Loucy (cell line): ENCODE data around the gene TBC1D22A.

Source experiments
- H2AFZ ChIP-seq: fragments of 200-600 bp; sonication (generic); 2 replicates; pipeline ENCODE4 v1.6.0; 2016; ENCODE audit warnings: antibody characterized with exemption, mild to moderate bottlenecking, low read length, moderate library complexity
- H3F3A ChIP-seq: fragments of 200-600 bp; 2 replicates; pipeline ENCODE4 v1.6.0; 2016; ENCODE audit warnings: antibody characterized with exemption, low read depth, mild to moderate bottlenecking
- H3K27me3 ChIP-seq: fragments of 200-600 bp; sonication (generic); 2 replicates; pipeline ENCODE4 v1.6.1; 2014; ENCODE audit warnings: low read length, mild to moderate bottlenecking; ENCODE audit not compliant: insufficient read depth, poor library complexity, severe bottlenecking
- H3K36me3 ChIP-seq: fragments of 200-600 bp; sonication (generic); 2 replicates; pipeline ENCODE4 v1.6.1; 2016; ENCODE audit warnings: low read length; ENCODE audit not compliant: insufficient read depth
- H3K4me1 ChIP-seq: fragments of 200-600 bp; sonication (generic); 2 replicates; pipeline ENCODE4 v1.5.1; 2014; ENCODE audit warnings: low read length, mild to moderate bottlenecking; ENCODE audit not compliant: insufficient read depth, poor library complexity, severe bottlenecking
- H3K4me2 ChIP-seq: fragments of 200-600 bp; sonication (generic); 2 replicates; pipeline ENCODE4 v1.6.0; 2014; ENCODE audit warnings: antibody characterized with exemption, low read length, low read depth, mild to moderate bottlenecking; ENCODE audit not compliant: poor library complexity, severe bottlenecking
- H3K4me3 ChIP-seq: fragments of 200-600 bp; sonication (generic); 2 replicates; pipeline ENCODE4 v1.5.1; 2014; ENCODE audit warnings: low read length, mild to moderate bottlenecking, mixed read lengths; ENCODE audit not compliant: poor library complexity, severe bottlenecking
- H3K79me2 ChIP-seq: fragments of 200-600 bp; sonication (generic); 2 replicates; pipeline ENCODE4 v1.6.1; 2014; ENCODE audit warnings: low read length; ENCODE audit not compliant: insufficient read depth
- H3K9ac ChIP-seq: fragments of 200-600 bp; sonication (generic); 2 replicates; pipeline ENCODE4 v1.6.0; 2014; ENCODE audit warnings: mild to moderate bottlenecking, low read depth, low read length, moderate library complexity; ENCODE audit not compliant: poor library complexity, severe bottlenecking
- H3K9me2 ChIP-seq: fragments of 200-600 bp; sonication (generic); replicated peaks from 2 replicates; pipeline ENCODE4 v1.6.1; 2016; ENCODE audit warnings: low read depth, low read length, mixed read lengths
- H3K9me3 ChIP-seq: fragments of 200-600 bp; sonication (generic); 2 replicates; pipeline ENCODE4 v1.6.1; 2014; ENCODE audit warnings: mild to moderate bottlenecking, antibody characterized with exemption, low read length, low read depth; ENCODE audit not compliant: insufficient read depth
- H4K20me1 ChIP-seq: fragments of 200-600 bp; sonication (generic); 2 replicates; pipeline ENCODE4 v1.6.0; 2014; ENCODE audit warnings: antibody characterized with exemption, low read length, mild to moderate bottlenecking; ENCODE audit not compliant: insufficient read depth, poor library complexity, severe bottlenecking
- EZH2phosphoT487 ChIP-seq: fragments of 200-600 bp; IDR thresholded peaks from 2 replicates; pipeline ENCODE4 v1.6.1; 2018; ENCODE audit warnings: antibody characterized with exemption, mild to moderate bottlenecking, moderate library complexity, borderline replicate concordance
- TF ChIP-seq, protein P1 (sequence below): fragments of 200-600 bp; sonication (generic); conservative IDR thresholded peaks from 2 replicates; pipeline ENCODE4 v1.5.1; 2014; ENCODE audit warnings: mild to moderate bottlenecking, antibody characterized with exemption, low read length

The TBC1D22A gene

DNA sequence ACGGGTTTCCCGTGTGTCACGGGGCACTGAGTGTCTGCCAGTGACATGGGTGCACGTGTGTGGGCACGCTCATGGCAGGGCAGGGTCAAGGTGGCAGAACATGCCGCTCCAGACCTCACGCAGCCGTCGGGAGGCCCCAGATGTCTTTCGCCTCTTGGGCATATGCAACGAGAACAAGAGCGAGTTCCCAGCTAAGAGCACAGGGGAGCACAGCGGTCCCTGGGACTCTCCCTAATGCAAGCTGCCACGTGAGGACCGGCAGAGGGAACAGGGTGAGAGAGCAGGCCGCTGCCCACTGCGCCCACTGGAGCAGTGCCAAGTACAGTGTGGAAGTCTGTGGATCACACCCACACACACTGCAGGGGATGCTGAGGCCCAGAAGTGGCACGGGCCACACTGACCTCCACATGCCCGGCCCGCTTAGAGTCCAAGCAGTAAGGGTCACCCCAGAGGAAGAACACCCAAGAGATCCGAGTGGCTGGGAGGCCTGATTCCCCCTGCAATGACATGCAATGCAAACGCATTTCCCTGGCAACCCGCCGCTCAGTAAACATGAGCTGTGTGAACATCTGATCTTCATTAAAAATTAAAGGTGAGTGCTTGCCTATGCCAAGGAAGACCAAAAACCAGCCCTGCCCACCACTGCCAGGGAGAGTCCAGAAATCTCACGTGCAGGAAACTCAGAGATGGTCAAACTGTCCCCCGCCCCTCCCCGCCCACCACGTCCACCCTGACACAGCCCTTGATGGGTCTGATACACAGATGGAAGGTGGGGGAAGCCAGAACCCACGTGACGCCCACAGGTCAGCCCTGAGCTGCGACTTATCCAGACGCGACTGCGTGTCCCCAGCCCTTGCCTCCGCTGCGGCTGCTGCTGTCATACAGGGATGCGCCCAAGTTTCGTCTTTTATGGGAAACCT lies 36.1 kb upstream of the TBC1D22A start:
- Histone ChIP-seq H3F3A (no peaks in the 10 kb centered on the region), H3K4me1 (no peaks in the 10 kb centered on the region), H3K9ac (no peak overlapping the region), H3K9me3 (no peaks in the 10 kb centered on the region), H3K27me3 (no peaks in the 10 kb centered on the region), H2AFZ (no peak overlapping the region), H3K36me3 (peaks cover 9% of the 10 kb centered on the region; the same call in 1 of the 2 replicates), H3K9me2 (no peaks in the 10 kb centered on the region), H3K4me2 (no peak overlapping the region), H3K4me3 (no peak overlapping the region), H3K79me2 (peaks cover 64% of the 10 kb centered on the region), H4K20me1 (peaks cover 20% of the 10 kb centered on the region)
- TF ChIP-seq, protein P1, sequence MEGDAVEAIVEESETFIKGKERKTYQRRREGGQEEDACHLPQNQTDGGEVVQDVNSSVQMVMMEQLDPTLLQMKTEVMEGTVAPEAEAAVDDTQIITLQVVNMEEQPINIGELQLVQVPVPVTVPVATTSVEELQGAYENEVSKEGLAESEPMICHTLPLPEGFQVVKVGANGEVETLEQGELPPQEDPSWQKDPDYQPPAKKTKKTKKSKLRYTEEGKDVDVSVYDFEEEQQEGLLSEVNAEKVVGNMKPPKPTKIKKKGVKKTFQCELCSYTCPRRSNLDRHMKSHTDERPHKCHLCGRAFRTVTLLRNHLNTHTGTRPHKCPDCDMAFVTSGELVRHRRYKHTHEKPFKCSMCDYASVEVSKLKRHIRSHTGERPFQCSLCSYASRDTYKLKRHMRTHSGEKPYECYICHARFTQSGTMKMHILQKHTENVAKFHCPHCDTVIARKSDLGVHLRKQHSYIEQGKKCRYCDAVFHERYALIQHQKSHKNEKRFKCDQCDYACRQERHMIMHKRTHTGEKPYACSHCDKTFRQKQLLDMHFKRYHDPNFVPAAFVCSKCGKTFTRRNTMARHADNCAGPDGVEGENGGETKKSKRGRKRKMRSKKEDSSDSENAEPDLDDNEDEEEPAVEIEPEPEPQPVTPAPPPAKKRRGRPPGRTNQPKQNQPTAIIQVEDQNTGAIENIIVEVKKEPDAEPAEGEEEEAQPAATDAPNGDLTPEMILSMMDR = no peak
- TF ChIP-seq EZH2phosphoT487 = no peak

DNA sequence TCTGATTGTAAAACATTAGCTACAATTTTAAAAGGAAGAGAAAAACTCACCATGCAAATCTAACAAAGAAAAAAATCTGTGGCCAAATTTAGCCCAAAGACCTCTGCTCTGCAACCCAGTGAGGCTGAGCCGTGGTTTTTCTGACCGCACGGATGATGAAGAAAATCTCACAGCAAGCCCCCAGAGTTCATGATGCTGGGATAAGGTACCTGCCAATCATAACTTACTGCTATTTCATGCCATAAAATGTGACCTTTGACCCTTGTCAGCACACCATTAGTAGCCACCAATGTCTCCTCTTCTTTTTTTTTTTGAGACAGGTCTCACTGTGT lies 35.5 kb upstream of the TBC1D22A start:
- Histone ChIP-seq H3K9ac (no peak overlapping the region), H3K4me2 (no peak overlapping the region), H4K20me1 (peaks cover 26% of the 10 kb centered on the region), H3K9me3 (no peaks in the 10 kb centered on the region), H3K4me3 (no peak overlapping the region), H2AFZ (no peak overlapping the region), H3K36me3 (peaks cover 9% of the 10 kb centered on the region; the same call in 1 of the 2 replicates), H3K27me3 (no peaks in the 10 kb centered on the region), H3K4me1 (peaks cover 5% of the 10 kb centered on the region), H3K9me2 (no peaks in the 10 kb centered on the region), H3K79me2 (peaks cover 70% of the 10 kb centered on the region), H3F3A (no peaks in the 10 kb centered on the region)
- TF ChIP-seq, protein P1 = no peak
- TF ChIP-seq EZH2phosphoT487 = no peak

DNA sequence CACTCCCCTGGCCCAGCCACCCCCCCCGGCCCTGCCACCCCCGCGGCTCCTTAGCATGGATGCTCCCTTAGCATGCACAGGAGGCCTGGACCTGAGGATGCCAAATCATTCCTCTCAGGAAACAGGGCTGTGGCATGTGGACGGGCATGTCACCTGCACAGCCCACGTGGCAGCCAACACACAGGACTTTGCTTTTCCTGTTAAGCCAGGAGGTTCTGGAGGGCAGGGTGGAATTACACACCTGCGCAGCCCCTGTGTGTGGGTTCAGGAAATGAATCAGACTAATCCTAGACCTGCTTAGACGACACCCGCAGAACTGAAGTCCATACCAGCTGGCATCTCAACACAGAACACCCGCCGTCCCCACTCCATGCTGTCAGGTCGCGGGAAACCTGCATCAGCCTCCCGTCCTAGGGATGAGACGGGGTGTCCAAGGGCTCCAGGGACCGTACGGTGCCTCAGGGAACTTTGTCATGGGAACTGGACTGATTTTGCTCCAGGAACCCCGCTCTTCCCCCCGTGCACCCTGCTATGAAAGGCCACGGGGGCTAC lies 34.6 kb upstream of the TBC1D22A start:
- peaks cover 29% of the 10 kb centered on the region for H4K20me1 ChIP-seq
- H3F3A ChIP-seq = no peaks in the 10 kb centered on the region
- peaks cover 80% of the 10 kb centered on the region for H3K79me2 ChIP-seq
- H3K9me2 ChIP-seq = no peaks in the 10 kb centered on the region
- no peak for TF ChIP-seq EZH2phosphoT487
- TF ChIP-seq, protein P1 = no peak
- H3K4me2 ChIP-seq = no peak overlapping the region
- no peak overlapping the region for H3K4me3 ChIP-seq
- no peak overlapping the region for H3K9ac ChIP-seq
- H3K36me3 ChIP-seq = peaks cover 9% of the 10 kb centered on the region; the same call in 1 of the 2 replicates
- peaks cover 5% of the 10 kb centered on the region for H3K4me1 ChIP-seq
- no peaks in the 10 kb centered on the region for H3K27me3 ChIP-seq
- H2AFZ ChIP-seq = no peak overlapping the region
- H3K9me3 ChIP-seq = no peaks in the 10 kb centered on the region
